ENCODE measurements around the gene XYLT1. TPM values are rescaled to one million over a fixed set of nuclear protein-coding genes. Genes with fewer than 3 reads are reported as not detected.

XYLT1 gene
- total RNA-seq, 1 donor from 2014 or later = 1.6 TPM

GRCh38 chr16:17303101-17303500 is 167.7 kb downstream of the XYLT1 start:
- Histone ChIP-seq H3K4me3 (ENCODE audit: low read depth, low read length) (no peak overlapping the region), H3K27me3 (ENCODE audit: control insufficient read depth, insufficient read depth, low read length) (no peaks in the 10 kb centered on the region), H3K36me3 (ENCODE audit: control insufficient read depth, insufficient read depth, low read length) (no peaks in the 10 kb centered on the region)
- no peak for TF ChIP-seq CTCF (IDR thresholded peaks at IDR 0.05; ENCODE audit: insufficient read depth, low read length, poor library complexity, severe bottlenecking)
- no peak for DNase-seq (ENCODE audit: low read depth)

GRCh38 chr16:17302620-17303019 is 168.1 kb downstream of the XYLT1 start:
- Histone ChIP-seq H3K4me3 (ENCODE audit: low read depth, low read length) (no peak overlapping the region), H3K27me3 (ENCODE audit: control insufficient read depth, insufficient read depth, low read length) (no peaks in the 10 kb centered on the region), H3K36me3 (ENCODE audit: control insufficient read depth, insufficient read depth, low read length) (no peaks in the 10 kb centered on the region)
- no peak for TF ChIP-seq CTCF (IDR thresholded peaks at IDR 0.05; ENCODE audit: insufficient read depth, low read length, poor library complexity, severe bottlenecking)
- DNase-seq (ENCODE audit: low read depth) = no peak

DNA sequence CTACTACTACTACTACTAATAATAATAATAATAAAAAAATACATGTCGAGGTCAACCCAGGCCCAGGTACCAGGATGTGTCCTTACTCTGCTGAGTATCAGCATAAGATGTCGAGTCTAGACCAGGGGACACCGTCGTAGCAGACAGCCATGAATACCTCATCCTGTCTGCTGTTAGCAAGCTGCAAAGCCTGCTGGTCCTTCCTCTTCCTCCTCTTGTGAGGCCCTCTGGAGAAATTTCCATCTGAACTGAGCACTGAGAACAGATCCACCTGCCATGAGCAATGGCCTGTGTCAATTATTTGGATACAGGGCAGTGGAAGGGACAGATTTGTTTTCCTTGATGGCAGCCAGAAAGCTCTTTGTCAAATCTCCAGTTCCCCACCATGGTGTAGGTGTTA is 168.5 kb downstream of the XYLT1 start:
- no peak for TF ChIP-seq CTCF (IDR thresholded peaks at IDR 0.05; ENCODE audit: insufficient read depth, low read length, poor library complexity, severe bottlenecking)
- DNase-seq (ENCODE audit: low read depth) = no peak
- no peaks in the 10 kb centered on the region for H3K36me3 ChIP-seq (ENCODE audit: control insufficient read depth, insufficient read depth, low read length)
- H3K4me3 ChIP-seq (ENCODE audit: low read depth, low read length) = no peak overlapping the region
- no peaks in the 10 kb centered on the region for H3K27me3 ChIP-seq (ENCODE audit: control insufficient read depth, insufficient read depth, low read length)

DNA sequence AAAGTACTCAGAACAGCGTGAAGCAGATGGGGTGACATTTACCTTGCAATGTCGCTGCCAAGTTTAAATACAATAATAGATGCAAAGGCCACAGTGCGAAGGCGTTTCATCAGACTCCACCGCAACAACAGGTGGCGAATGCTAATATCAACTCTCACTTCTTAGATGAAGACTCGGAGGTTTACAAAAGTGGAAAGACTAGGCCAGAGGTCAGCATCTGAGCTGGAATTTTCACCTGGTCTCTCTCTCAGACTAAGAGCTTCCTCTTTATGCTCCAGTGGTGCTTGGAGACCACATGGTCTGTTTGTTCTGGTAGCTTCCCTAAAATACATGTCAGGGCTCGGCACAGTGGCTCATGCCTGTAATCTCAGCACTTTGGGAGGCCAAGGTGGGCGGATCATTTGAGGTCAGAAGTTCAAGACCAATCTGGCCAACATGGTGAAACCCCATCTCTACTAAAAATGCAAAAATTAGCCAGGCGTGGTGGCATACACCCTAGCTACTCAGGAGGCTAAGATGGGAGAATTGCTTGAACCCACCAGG is 169.1 kb downstream of the XYLT1 start:
- Histone ChIP-seq H3K27me3 (ENCODE audit: control insufficient read depth, insufficient read depth, low read length) (no peaks in the 10 kb centered on the region), H3K36me3 (ENCODE audit: control insufficient read depth, insufficient read depth, low read length) (no peaks in the 10 kb centered on the region), H3K4me3 (ENCODE audit: low read depth, low read length) (no peak overlapping the region)
- no peak for TF ChIP-seq CTCF (IDR thresholded peaks at IDR 0.05; ENCODE audit: insufficient read depth, low read length, poor library complexity, severe bottlenecking)
- no peak for DNase-seq (ENCODE audit: low read depth)

DNA sequence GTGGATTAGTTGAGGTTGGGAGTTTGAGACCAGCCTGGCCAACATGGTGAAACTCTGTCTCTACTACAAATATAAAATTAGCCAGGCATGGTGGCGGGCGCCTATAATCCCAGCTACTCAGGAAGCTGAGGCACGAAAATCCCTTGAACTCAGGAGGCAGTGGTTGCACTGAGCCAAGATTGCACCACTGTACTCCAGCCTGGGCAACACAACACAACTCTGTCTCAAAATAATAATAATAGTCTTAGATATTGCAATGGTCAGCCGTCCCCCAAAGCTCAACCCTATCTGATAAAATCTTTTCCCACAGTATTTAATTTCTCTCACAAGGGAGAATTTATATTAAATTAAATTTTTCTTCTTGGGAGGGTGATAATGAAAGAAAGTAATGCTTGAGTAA is 169.6 kb downstream of the XYLT1 start:
- TF ChIP-seq CTCF (IDR thresholded peaks at IDR 0.05; ENCODE audit: insufficient read depth, low read length, poor library complexity, severe bottlenecking) = no peak
- no peak overlapping the region for H3K4me3 ChIP-seq (ENCODE audit: low read depth, low read length)
- H3K36me3 ChIP-seq (ENCODE audit: control insufficient read depth, insufficient read depth, low read length) = no peaks in the 10 kb centered on the region
- DNase-seq (ENCODE audit: low read depth) = no peak
- no peaks in the 10 kb centered on the region for H3K27me3 ChIP-seq (ENCODE audit: control insufficient read depth, insufficient read depth, low read length)

- no peak overlapping the region for H3K4me3 ChIP-seq (ENCODE audit: low read depth, low read length)
- DNase-seq (ENCODE audit: low read depth) = no peak
Observed at GRCh38 chr16:17299790-17300189, 171.0 kb downstream of the XYLT1 start.

More at GRCh38 chr16:17299790-17300189, 171.0 kb downstream of the XYLT1 start:
- H3K36me3 ChIP-seq (ENCODE audit: control insufficient read depth, insufficient read depth, low read length) = no peaks in the 10 kb centered on the region
- no peaks in the 10 kb centered on the region for H3K27me3 ChIP-seq (ENCODE audit: control insufficient read depth, insufficient read depth, low read length)
- no peak for TF ChIP-seq CTCF (IDR thresholded peaks at IDR 0.05; ENCODE audit: insufficient read depth, low read length, poor library complexity, severe bottlenecking)
